ENCODE results near the gene CLDN12.

CLDN12 gene

DNA sequence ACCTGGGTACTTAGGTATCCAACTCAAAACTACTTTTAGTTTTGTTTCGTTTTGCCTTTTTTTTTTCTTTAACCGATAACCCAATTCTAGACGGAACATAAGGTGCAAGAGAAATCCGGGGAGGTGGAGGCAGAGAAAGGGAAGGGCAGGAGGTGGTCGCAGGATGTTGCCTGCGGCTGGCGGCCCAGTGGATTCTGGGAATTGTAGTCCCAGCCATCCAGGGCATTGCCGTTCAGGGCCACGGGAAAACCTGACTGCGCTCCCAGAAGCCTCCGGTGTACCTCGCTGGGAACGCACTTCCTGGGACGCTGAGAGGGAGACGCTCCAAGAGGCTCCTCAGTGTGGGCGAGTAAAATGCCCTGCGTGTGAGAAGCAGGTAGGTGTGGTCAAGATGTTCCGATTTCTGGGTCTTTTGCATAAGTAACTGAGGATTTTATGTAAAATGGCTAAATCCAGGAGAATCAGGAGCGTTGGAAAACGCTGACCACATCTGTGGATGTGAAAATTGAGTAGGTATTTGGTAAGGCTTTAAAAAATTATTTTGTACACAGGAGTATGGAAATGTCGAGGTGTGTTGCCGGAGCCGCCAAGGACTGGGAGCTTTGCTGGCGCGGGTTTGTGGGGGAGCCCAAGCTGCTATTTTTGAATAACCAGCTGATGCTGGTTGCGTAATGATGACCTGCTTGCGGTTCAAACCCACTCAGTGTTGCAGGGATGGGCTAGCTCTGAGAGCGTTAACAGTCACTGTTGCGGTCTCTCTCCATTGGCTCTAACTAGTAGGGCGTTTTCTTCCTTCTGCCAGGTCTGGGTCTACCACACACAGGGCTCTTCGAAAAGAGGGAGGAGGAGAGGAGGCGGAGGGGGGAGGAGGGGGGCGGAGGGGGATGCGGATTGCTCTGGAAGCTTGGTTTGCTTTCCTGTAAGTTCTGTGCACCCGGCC is at the start of gene CLDN12:
TSS of gene CLDN12 (plus strand) at position 288 of the 940 bp plus-strand sequence. CDS start 9,216 bp downstream, outside the sequence.
- peak; percentile 38 for FAIRE-seq
- peak; percentile 76 for DNase-seq (ENCODE audit: insufficient read length, low spot score)

DNA sequence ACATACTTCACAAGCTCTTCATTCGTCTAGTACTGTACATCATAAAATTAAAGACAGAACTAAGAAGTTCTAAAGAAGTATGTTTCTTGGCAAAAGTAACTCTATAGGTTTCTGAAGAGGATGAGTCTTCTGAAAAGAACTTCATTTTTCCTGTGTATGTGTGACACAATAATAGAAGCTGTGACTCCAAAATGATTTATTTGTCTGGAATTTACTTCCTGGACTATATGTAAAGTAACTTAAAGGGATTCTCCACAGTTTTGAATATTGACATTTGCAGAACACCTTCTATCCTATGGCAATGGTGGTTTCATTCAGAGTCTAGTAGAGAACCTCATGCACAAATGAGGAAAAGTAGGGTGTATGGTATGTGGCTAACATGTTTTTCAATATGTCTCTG is 19.8 kb upstream of the CLDN12 start:
- no peak for FAIRE-seq

DNA sequence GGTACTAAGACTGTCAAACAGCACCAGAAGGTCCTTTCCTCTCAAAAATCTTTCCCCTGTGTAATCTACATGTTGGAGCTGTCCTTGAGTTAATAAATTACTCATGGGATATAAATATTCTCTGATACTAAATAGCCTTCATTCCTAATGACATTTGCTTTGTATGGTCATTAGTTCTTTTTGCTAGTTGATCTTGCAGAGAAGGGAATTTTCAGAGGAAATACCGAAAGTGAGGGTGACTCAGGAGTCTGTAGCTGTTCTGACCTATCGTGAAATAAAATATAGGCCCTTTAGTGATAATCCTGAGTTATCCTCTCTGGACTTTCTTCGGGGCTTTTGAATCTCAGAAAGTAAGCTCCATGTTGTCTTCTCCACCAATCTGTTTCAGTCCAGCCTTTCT is 19.4 kb upstream of the CLDN12 start:
- no peak for DNase-seq (ENCODE audit: insufficient read length, low spot score)
- no peak for FAIRE-seq

More for the DNA sequence above, 19.8 kb upstream of the CLDN12 start:
- DNase-seq (ENCODE audit: insufficient read length, low spot score), result peak; percentile 24

DNA sequence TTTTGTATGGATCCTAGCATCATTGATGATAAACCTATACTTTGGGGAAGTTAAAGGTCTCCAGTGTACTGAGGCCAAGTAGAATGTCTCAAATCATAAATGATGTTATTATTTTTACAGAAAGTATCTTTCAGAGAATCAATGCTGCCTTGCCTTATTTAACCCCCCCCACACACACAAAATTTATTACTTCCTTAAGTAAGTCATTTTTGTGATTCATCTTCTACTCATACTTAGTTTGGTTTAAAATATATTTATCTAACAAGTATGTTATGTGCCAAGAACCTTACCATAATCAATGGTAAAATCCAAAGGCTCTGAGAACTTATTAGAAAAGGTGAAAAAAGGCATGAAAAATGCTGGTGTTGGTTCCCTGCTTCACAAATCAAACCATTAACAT is 18.8 kb upstream of the CLDN12 start:
- no peak for FAIRE-seq
- DNase-seq (ENCODE audit: insufficient read length, low spot score), result no peak

DNA sequence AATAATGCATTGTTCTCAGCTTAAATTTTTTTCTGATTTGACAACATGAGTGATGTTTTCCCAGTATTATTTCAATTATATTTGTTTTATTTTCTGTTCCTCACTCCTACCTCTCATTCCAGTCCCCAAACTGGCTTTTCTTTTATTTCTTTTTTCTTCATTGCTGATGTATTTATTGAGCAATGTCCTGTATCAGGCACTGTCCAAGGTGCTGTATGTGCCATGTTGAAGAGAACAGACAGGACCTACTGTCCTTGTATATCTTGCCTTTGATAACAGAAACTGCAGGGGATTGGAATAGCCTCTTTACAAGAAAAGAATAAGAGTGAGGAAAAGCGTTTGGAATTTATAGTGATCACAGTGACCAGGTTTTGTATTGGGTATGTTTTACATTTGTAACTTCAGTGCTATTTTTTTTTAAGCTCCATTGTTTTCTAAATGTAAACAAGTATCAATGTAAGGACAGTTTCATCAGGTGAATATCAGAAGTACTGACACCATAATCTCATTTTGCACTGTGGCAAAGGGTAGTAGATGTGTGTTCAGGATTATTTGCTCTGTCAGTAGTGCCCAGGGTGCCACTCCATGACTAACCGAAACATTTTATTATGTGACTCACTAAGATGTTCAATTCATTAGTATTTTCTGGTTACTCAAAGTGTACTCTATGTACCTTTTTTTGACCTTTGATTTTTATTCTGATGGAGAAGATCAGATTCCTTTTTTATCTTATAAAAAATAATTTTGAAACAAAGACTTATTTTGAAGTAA is 15.6 kb upstream of the CLDN12 start:
- DNase-seq (ENCODE audit: insufficient read length, low spot score) (no peak), FAIRE-seq (no peak)

DNA sequence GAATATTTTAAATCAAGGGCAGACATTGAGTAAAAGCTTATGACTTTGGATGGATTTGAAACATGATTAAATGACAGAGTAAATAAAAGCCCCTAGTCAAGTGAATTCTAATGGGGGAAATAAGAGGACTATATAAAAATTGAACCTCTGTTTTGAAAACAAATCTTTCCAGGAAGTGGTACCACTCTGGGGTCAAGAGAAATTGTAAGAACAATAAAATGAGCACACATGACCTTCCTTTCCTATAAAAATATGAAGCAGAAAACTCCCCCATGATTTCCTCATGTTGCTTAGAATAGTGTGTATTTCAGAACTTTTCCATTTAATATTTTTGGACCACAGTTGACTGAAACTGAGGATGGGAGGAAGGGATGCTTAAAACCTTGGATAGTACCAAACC is 12.3 kb upstream of the CLDN12 start:
- FAIRE-seq (no peak), DNase-seq (ENCODE audit: insufficient read length, low spot score) (no peak)

DNA sequence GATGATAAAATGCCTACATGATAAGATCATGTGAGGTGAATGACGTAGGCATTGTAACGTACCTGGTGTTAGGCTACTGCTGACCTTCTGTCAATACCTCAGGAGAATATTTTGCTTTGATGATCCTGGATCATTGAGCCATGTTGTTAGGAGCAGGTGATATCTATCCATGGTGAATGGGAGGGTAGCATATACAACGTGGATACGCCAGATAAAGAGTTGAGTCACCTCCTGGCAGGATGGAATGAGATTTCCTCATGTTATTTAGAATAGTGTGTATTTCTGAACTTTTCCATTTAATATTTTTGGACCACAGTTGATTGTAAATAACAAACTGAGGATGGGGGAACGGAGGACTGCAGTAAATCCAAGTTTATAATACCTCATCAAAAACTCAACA is 11.8 kb upstream of the CLDN12 start:
- DNase-seq (ENCODE audit: insufficient read length, low spot score), result no peak
- FAIRE-seq, result no peak

DNA sequence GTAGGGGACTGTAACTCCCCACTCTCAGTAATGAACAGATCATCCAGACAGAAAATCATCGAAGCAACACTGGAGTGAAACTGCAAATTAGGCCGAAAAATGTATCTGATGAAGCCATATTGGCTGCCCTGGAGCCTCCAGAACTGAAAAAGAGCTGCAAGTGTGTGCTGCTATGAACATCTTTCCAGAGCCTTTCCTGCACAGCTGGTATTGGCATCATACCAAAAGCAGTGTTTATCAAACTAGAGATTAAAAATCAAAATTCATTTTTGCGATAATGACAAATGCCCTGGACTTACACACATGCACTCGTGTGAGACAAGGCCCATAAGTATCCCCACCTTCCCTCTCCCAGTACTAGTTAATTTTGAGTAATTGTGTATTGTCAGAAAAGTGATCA is 6.8 kb upstream of the CLDN12 start:
- FAIRE-seq (no peak), DNase-seq (ENCODE audit: insufficient read length, low spot score) (no peak)

DNA sequence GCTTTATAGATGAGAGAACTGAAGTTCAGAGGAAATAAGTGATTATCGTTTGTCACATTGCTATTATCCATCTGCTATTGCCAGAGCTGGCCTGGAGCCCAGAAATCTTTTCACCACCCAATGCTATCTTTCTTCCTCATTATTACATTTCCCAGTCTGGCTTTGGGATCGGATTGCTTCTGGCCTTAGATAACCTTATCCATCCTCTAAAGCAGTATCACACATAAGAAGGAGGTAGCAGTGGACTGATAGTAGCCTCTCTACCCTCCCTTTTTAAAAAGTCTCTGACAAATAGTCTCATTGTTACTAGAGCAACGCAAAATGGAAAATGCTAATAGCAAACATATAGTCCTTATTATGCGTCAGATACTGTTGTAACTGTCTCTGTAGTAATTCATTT is 1.3 kb upstream of the CLDN12 start:
- no peak for DNase-seq (ENCODE audit: insufficient read length, low spot score)
- no peak for FAIRE-seq

DNA sequence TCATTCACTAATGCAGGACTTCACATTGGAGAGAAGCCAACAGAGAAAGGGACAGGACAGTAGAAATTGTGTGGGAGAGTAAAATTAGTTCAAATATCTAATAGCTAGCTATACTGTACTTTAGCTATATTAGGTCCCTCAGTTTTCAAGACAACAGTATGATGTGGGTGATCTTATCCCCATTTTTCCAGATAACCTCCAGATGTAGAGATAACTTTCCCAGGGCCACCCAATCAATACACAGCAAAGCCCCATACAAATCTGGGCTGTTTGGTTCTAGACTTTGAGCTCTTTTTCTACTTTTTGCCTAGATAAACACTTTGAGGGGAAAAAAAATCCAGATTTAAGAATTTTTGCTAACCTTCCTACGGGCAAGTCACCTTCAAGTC is 482 bp upstream of the CLDN12 start:
- FAIRE-seq, result no peak
- DNase-seq (ENCODE audit: insufficient read length, low spot score), result no peak

DNA sequence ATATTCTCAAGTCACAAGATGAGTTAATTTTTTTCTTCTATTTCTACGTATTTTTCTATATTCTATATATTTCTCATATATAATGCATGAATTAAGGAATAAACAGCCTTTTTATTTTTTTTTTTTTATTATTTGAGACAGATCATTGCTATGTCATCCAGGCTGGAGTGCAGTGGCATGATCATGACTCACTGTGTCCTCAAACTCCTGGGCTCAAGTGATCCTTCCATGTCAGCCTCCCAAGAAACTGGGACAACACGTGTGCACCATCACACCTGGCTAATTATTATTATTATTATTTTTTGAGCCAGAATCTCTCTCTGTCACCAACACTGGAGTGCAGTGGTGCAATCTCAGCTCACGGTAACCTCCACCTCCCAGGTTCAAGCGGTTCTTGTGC is 1.5 kb downstream of the CLDN12 start:
- FAIRE-seq (no peak), DNase-seq (ENCODE audit: insufficient read length, low spot score) (no peak)

DNA sequence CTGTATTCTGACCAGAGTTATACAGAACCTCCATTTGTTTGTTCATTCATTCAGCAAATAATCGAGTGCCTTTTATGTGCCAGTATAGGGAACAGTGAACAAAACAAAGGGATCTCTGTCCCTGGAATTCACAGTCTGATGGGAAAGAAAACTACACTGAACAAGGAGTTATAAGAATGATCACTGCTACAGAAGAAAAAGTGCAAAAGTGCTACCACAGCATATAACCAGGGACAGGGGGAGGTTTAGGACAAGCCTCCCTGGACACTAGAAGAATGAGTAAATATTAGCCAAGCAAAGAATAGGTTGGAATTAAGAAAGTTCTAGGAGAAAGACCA is 4.2 kb downstream of the CLDN12 start:
- no peak for DNase-seq (ENCODE audit: insufficient read length, low spot score)
- FAIRE-seq, result no peak

DNA sequence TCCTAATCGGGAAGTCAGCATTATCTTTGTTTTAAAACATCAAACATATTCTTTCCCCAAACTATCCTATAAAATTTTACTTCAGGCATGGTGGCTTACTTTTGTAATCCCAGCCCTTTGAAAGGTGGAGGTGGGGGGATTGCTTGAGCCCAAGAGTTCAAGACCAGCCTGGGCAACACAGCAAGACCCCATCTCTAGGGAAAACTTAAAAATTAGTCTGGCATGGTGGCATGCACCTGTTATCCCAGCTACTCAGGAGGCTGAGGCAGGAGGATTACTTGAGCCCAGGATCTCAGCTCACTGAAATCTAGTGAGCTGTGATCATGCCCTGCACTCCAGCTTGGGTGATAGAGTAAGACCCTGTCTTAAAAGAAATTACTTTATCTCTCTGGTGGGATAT is 4.9 kb downstream of the CLDN12 start:
- FAIRE-seq (no peak), DNase-seq (ENCODE audit: insufficient read length, low spot score) (no peak)

DNA sequence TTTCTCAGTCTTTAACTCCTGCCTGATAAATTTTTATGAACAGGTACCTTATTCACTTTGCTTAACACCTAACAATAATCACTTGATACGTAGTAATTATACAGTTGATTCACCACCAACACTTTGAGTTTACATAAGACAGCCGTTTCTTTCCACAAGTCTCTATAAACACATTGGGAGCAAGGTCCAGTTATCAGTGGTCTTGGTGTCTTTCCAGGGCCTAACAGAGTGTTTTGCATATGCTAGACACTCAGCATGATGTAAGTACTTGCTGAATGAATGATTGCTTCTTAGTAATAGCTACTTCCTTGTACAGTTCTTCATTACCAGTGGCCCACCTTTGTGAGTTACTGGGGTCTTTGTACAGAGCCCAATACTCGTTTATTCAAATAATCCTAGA is 6.4 kb downstream of the CLDN12 start:
- no peak for FAIRE-seq
- DNase-seq (ENCODE audit: insufficient read length, low spot score), result no peak

DNA sequence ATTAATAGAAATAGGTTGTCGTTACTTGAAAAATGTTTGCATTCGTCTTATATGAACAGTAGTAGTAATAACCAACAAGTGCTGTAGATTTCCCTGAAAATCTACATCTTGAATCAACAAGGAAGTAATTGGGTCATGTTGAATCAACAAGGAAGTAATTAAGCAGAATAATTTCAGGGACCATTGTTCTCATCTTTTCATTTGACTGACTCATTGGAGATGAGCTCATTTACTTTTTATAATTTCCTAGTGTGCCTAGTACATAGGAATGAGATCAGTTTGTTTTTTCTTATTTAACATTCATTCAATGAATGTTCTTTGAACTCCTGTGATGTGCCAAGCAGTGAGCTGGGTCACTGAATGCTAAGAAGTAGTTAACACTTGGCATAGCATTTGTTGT is 8.2 kb downstream of the CLDN12 start:
- no peak for FAIRE-seq

DNA sequence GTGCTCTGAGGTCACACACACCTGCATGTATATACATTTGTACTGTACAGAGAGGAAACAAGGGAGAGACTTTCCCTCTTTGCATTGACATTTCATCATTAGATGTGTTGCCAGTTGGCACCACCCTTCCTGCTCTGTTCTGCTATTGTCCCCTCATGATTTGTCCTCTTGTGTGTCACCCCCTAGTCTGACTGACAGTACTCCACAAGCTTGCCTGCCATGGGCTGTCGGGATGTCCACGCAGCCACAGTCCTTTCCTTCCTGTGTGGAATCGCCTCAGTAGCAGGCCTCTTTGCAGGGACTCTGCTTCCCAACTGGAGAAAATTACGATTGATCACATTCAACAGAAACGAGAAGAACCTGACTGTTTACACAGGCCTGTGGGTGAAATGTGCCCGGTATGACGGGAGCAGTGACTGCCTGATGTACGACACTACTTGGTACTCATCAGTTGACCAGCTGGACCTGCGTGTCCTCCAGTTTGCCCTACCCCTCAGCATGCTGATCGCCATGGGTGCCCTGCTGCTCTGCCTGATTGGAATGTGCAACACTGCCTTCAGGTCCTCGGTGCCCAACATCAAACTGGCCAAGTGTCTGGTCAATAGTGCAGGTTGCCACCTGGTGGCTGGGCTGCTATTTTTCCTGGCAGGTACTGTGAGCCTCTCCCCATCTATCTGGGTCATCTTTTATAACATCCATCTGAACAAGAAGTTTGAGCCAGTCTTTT is 9.4 kb downstream of the CLDN12 start:
- no peak for DNase-seq (ENCODE audit: insufficient read length, low spot score)
- FAIRE-seq, result no peak

More for the DNA sequence above, 8.2 kb downstream of the CLDN12 start:
- DNase-seq (ENCODE audit: insufficient read length, low spot score), result no peak

DNA sequence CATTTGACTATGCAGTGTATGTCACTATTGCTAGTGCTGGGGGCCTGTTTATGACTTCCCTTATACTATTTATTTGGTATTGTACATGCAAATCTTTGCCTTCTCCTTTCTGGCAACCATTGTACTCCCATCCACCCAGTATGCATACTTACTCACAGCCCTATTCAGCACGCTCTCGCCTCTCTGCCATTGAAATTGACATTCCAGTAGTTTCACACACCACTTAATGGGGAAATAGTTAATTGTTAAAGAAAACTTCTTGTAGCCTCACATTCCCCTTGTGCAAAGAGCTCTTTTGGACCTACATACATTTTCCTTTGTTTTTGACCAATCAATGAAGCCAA is 9.9 kb downstream of the CLDN12 start:
- FAIRE-seq (no peak), DNase-seq (ENCODE audit: insufficient read length, low spot score) (no peak)

DNA sequence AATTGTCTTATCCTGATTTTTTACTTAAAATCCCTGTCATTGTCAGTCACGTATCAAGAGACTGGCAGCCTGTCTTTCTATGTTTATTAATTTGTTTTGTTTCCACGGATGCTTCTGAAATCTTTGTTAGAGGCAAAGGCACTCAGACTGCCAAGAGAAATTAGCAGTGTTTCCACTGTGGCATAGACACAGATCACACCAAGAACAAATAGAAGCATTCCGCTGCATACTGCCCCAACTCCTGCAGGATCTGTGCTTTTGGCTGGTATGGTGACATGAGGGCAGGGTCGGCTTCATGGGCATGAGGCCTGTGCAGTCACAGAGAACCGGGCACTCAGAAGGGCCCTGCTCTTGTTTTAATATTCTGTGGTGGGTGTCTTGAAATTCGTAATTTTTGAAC is 18.4 kb downstream of the CLDN12 start:
- FAIRE-seq (no peak), DNase-seq (ENCODE audit: insufficient read length, low spot score) (no peak)

DNA sequence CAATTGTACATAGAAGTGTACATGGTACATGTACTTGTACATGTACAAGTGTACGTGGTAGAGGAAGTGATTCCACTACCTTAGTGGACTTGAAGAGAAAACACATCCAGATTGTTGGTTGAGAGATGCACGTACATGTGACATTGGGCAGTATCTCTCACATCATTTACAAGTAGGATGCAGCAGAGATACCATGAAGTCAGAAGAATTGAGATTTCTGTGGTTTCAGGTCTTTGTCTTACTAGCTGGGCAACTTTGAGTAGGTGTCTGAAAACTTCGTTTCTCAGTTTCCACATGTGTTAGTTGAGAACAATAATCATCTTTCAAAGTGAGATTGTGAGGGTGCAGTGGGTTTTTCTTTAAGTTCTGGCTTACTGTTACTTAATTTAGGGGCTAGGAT is 21.5 kb downstream of the CLDN12 start:
- FAIRE-seq, result no peak
- no peak for DNase-seq (ENCODE audit: insufficient read length, low spot score)

DNA sequence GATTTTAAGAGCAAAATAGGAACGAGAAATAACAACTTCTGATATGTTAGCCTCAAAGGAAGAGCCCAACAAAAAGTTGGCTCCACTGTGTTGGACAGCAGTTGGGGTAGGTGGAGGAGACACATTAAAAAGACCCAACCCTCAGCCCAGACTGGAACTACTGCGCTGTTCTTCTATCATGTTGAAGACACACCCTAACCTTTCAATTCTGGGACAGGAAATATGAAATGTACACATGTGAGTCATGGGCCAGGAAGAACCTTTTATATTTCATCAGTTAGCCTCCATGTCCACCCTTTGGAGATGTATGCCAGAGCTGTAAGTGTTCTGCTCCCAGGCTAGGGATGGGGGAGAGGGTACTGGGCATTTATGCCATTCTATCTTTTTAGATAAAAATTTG is 22.1 kb downstream of the CLDN12 start:
- DNase-seq (ENCODE audit: insufficient read length, low spot score) (no peak), FAIRE-seq (no peak)

All from HTR-8/SVneo (cell line).